Measurements from ENCODE around the gene AKAP9. TPM values are rescaled to one million over a fixed set of nuclear protein-coding genes. Genes with fewer than 3 reads are reported as not detected.

AKAP9 gene
- polyA plus RNA-seq, 1 donor (not counting 4 experiments of a cell fraction or from before 2014, with no cell fraction given) = 19.0 TPM

- Histone ChIP-seq H3K4me2 (ENCODE audit: control insufficient read depth, extremely low read depth, insufficient read depth, low read depth, low read length) (no peak overlapping the region), H3K9me1 (ENCODE audit: control insufficient read depth, extremely low read depth, insufficient read depth, low read length) (no peaks in the 10 kb centered on the region), H3K9me3 (ENCODE audit: control insufficient read depth, low read depth, low read length) (no peaks in the 10 kb centered on the region), H3K4me3 (ENCODE audit: control insufficient read depth in 2 of 3, extremely low read depth in 1 of 3, insufficient read depth in 2 of 3, low read depth in 1 of 3, low read length in 3 of 3) (no peak overlapping the region), H3K9ac (ENCODE audit: control insufficient read depth, extremely low read depth, insufficient read depth, low read length) (no peak overlapping the region), H3K4me1 (ENCODE audit: control insufficient read depth, extremely low read depth, insufficient read depth, low read length) (peaks cover 5% of the 10 kb centered on the region), H3K27me3 (ENCODE audit: control insufficient read depth, extremely low read depth, insufficient read depth, low read length) (no peaks in the 10 kb centered on the region), H3K36me3 (ENCODE audit: control insufficient read depth in 2 of 2, extremely low read depth in 1 of 2, insufficient read depth in 2 of 2, low read length in 2 of 2) (no peaks in the 10 kb centered on the region), H3K79me2 (ENCODE audit: control insufficient read depth, insufficient read depth, low read length) (no peaks in the 10 kb centered on the region), H3K27ac (ENCODE audit: control insufficient read depth, insufficient read depth, low read length) (no peak overlapping the region), H4K20me1 (ENCODE audit: control insufficient read depth, extremely low read depth, insufficient read depth, low read length) (no peaks in the 10 kb centered on the region), H2AFZ (ENCODE audit: control insufficient read depth, low read length) (no peak overlapping the region)
- DNase-seq (ENCODE audit: low read depth, low spot score) (no peak), FAIRE-seq (no peak)
- dilution Hi-C loops (cut with MboI; ENCODE audit: extremely low pct_ligation_motif_present, low sequenced_read_pairs) = no loop called here
- TF ChIP-seq CTCF (optimal IDR thresholded peaks at IDR 0.05 in 1 of 3, IDR thresholded peaks at IDR 0.05 in 1 of 3, conservative IDR thresholded peaks at IDR 0.05 in 1 of 3; ENCODE audit: extremely low read depth in 1 of 3, insufficient read depth in 2 of 3, low read length in 3 of 3) (no peak), EZH2 (IDR thresholded peaks at IDR 0.05; ENCODE audit: low read length) (no peak)
These were observed 12.8 kb upstream of the AKAP9 start for GRCh38 chr7:91927912-91928311.

- H2AFZ ChIP-seq (ENCODE audit: control insufficient read depth, low read length) = peak overlapping the region; percentile 44
These were observed 11.2 kb upstream of the AKAP9 start for GRCh38 chr7:91929463-91929862.

More at GRCh38 chr7:91929463-91929862, 11.2 kb upstream of the AKAP9 start:
- Histone ChIP-seq H3K9ac (ENCODE audit: control insufficient read depth, extremely low read depth, insufficient read depth, low read length) (no peak overlapping the region), H3K79me2 (ENCODE audit: control insufficient read depth, insufficient read depth, low read length) (no peaks in the 10 kb centered on the region), H3K9me3 (ENCODE audit: control insufficient read depth, low read depth, low read length) (no peaks in the 10 kb centered on the region), H3K4me2 (ENCODE audit: control insufficient read depth, extremely low read depth, insufficient read depth, low read depth, low read length) (peak overlapping the region; percentile 34), H3K4me1 (ENCODE audit: control insufficient read depth, extremely low read depth, insufficient read depth, low read length) (peaks cover 5% of the 10 kb centered on the region), H3K4me3 (ENCODE audit: control insufficient read depth in 2 of 3, extremely low read depth in 1 of 3, insufficient read depth in 2 of 3, low read depth in 1 of 3, low read length in 3 of 3) (no peak overlapping the region), H3K9me1 (ENCODE audit: control insufficient read depth, extremely low read depth, insufficient read depth, low read length) (no peaks in the 10 kb centered on the region), H3K27ac (ENCODE audit: control insufficient read depth, insufficient read depth, low read length) (no peak overlapping the region), H3K36me3 (ENCODE audit: control insufficient read depth in 2 of 2, extremely low read depth in 1 of 2, insufficient read depth in 2 of 2, low read length in 2 of 2) (no peaks in the 10 kb centered on the region), H3K27me3 (ENCODE audit: control insufficient read depth, extremely low read depth, insufficient read depth, low read length) (no peaks in the 10 kb centered on the region), H4K20me1 (ENCODE audit: control insufficient read depth, extremely low read depth, insufficient read depth, low read length) (no peaks in the 10 kb centered on the region)
- DNase-seq (ENCODE audit: low read depth, low spot score) (no peak), FAIRE-seq (peak; percentile 32)
- no peak for TF ChIP-seq EZH2 (IDR thresholded peaks at IDR 0.05; ENCODE audit: low read length)
- no peak for TF ChIP-seq CTCF (optimal IDR thresholded peaks at IDR 0.05 in 1 of 3, IDR thresholded peaks at IDR 0.05 in 1 of 3, conservative IDR thresholded peaks at IDR 0.05 in 1 of 3; ENCODE audit: extremely low read depth in 1 of 3, insufficient read depth in 2 of 3, low read length in 3 of 3)
- dilution Hi-C loops (cut with MboI; ENCODE audit: extremely low pct_ligation_motif_present, low sequenced_read_pairs) = no loop called here
